Activated naive CD8-positive, alpha-beta T cell (primary cell): Measurements from ENCODE around the gene INVS.

Experiments
- H3K27ac Mint-ChIP-seq: one replicate; pipeline ENCODE4 v1.8.0; 2021; ENCODE audit warnings: mixed read lengths
- H3K27me3 Mint-ChIP-seq: one replicate; pipeline ENCODE4 v1.8.0; 2021; ENCODE audit warnings: mixed read lengths
- H3K36me3 Mint-ChIP-seq: one replicate; pipeline ENCODE4 v1.8.0; 2021; ENCODE audit warnings: mixed read lengths
- H3K4me1 Mint-ChIP-seq: one replicate; pipeline ENCODE4 v1.8.0; 2021; ENCODE audit warnings: low read depth, mixed read lengths
- H3K4me3 Mint-ChIP-seq: one replicate; pipeline ENCODE4 v1.8.0; 2021; ENCODE audit warnings: mild to moderate bottlenecking, mixed read lengths
- H3K9me3 Mint-ChIP-seq: one replicate; pipeline ENCODE4 v1.8.0; 2021; ENCODE audit warnings: low read depth, mixed read lengths

INVS gene

DNA sequence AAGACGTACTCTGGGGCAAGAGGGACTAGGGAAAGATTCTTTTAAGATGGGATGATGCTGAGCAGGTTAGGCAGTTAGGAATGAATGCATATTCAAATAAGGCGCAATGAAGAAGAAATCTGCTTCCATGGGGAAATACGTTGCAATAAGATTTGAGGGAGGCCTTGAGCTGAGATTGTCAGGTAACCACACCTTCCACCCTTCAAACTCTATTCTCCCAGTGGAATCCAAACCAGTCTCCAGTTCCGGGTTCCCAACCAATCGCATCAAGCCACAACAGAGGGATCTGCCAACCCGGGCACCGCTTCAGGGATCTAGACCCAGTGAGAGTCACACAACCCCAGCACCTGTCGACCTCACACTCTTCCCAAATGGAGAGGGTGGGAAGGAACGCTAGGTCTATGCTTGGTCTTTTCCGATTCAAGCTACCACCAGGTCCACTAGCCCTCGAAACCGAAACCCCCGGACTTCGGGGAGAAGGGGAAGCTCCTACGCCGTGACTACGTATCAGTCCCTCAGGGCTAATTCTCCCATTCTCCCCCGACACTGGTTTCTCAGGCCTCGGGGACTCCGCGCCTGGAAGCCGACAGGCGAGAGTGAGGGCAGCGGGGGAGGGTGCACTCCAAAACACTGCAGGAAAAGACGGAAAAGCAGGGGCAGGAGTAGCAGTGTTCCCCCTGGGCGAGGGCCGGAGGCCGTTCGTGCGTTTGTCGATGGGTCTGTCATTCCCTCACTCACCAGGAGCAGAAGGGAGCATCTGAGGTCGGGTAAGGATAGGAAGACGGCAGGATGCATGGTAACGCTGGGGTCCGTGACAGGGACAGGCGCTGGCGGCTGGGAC lies 777 bp upstream of the INVS start:
- H3K27me3 Mint-ChIP-seq: no peaks in the 10 kb centered on the region
- H3K36me3 Mint-ChIP-seq: no peaks in the 10 kb centered on the region
- H3K4me1 Mint-ChIP-seq: peaks cover 44% of the 10 kb centered on the region
- peak overlapping the region; percentile 93 for H3K27ac Mint-ChIP-seq
- peak overlapping the region; percentile 98 for H3K4me3 Mint-ChIP-seq
- no peaks in the 10 kb centered on the region for H3K9me3 Mint-ChIP-seq

DNA sequence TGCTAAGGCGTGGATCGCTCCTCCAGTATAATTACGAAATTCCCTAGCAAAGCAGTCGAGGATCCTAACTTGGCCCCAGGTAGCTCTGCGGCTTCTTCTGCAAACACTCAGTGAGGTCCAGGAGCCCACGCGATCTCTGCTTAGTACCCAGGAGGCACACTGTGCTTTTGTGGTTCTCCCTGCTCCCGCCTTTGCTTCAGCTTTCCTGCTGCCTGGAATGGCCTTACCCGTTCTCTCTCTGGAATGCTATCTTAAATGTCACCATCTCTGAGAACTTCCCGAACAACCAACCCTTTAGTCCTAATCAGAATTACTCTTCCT lies 639 bp downstream of the INVS start:
- H3K4me1 Mint-ChIP-seq: peaks cover 38% of the 10 kb centered on the region
- peak overlapping the region; percentile 98 for H3K4me3 Mint-ChIP-seq
- H3K9me3 Mint-ChIP-seq: no peaks in the 10 kb centered on the region
- no peaks in the 10 kb centered on the region for H3K27me3 Mint-ChIP-seq
- H3K27ac Mint-ChIP-seq: peak overlapping the region; percentile 93
- H3K36me3 Mint-ChIP-seq: peaks cover 4% of the 10 kb centered on the region

DNA sequence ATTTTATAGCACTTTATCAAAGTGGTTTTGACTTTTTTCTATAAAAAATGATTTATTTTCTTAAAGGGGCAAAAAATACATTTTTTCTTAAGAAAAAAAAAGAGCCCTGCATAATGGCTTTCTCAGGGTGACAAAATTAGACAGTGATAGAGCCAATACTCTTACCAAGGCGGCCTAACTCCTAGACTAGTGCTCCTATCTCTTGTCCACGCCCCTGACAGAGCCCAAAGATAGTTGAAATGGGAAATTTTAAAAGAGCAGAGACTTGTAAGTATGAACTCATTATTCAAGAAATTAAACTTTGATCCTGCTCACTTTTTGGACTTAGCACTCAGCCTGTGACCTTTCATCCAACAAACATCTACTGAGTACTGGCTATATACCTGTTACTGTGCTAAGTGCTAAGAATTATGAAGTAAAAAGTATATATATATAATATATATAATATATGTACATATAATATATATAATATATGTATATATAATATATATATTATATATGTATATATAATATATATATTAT lies 1.2 kb downstream of the INVS start:
- Mint-ChIP-seq H3K36me3 (peaks cover 4% of the 10 kb centered on the region), H3K9me3 (no peaks in the 10 kb centered on the region), H3K27ac (peak overlapping the region; percentile 93), H3K27me3 (no peaks in the 10 kb centered on the region), H3K4me1 (peaks cover 36% of the 10 kb centered on the region), H3K4me3 (peak overlapping the region; percentile 98)

DNA sequence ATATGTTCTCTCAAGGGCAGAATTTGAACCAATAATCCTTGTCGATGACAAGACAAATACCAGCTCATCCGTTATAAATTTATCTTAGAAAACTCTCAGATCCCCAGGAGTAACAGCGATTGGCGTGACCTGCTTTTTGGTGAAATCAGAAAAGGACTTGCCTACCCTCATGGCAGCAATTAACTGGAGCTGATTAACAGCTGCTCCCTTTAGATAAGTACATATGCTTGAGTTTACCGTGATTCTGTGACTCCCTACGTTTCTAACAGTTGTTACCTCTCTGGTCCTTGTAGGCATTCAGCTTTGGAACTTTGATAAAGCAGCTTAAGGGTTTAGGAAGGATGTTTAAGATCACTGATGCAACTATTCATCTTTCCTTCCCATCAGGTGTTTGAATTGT lies 2.6 kb downstream of the INVS start:
- Mint-ChIP-seq H3K36me3 (peaks cover 4% of the 10 kb centered on the region), H3K27me3 (no peaks in the 10 kb centered on the region), H3K9me3 (no peaks in the 10 kb centered on the region), H3K4me3 (no peak overlapping the region), H3K4me1 (peaks cover 23% of the 10 kb centered on the region), H3K27ac (no peak overlapping the region)

DNA sequence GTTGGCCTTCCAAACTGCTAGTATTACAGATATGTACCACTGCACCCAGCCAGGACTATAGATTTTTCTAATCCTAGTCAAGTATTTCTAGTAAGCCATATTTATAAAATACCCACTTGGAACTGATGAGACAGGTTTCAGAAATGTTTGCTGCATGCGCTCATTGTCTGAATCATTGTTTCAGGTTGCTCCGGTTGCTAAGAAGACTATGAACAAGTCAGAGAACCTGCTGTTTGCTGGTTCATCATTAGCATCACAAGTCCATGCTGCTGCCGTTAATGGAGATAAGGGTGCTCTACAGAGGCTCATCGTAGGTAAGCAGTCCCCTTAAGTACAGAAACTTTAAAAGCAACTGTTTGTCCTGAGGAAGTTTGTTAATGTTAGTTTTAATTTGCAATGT lies 5.3 kb downstream of the INVS start:
- no peak overlapping the region for H3K4me3 Mint-ChIP-seq
- no peak overlapping the region for H3K27ac Mint-ChIP-seq
- H3K9me3 Mint-ChIP-seq: no peaks in the 10 kb centered on the region
- peaks cover 4% of the 10 kb centered on the region for H3K36me3 Mint-ChIP-seq
- no peaks in the 10 kb centered on the region for H3K27me3 Mint-ChIP-seq
- peaks cover 13% of the 10 kb centered on the region for H3K4me1 Mint-ChIP-seq

DNA sequence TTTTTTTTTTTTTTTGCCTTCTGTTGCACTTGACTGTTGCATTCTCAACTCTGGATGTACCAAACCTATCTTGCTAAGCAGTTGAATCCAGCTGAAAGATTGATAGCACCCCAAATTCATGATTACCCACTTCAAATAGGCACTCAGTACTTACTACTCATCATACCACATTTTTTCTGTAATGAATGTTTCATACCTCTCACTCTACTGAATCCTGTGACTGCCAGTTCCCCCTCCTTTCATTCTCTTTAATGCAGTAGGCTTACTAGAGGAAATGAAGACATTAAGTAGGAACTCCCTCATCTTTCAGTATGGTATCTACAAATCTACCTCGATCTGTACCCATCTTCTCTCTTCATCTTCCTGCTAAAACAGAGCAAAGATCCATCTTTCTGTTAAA lies 6.8 kb downstream of the INVS start:
- Mint-ChIP-seq H3K4me3 (no peak overlapping the region), H3K36me3 (peaks cover 4% of the 10 kb centered on the region), H3K4me1 (peaks cover 4% of the 10 kb centered on the region), H3K9me3 (no peaks in the 10 kb centered on the region), H3K27ac (no peak overlapping the region), H3K27me3 (no peaks in the 10 kb centered on the region)

DNA sequence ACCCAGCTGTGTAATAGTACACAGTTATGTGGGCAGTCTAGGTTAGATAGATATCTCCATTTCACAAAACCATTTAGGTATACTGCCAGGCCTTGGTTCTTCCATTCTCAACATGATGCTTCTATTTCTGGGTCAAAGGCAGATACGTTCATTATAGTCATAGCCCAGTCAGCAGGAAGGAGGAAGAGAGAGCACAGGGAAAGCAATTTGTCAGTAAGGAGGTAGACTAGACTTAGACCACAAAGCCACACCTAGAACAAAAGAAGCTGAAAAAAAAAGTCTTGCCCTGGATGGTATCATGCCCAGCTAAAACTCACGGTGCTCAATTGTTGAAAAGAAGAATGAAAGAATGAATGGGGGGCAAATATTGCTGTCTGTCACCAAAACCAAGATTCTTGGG lies 7.6 kb downstream of the INVS start:
- Mint-ChIP-seq H3K27me3 (no peaks in the 10 kb centered on the region), H3K36me3 (peaks cover 6% of the 10 kb centered on the region), H3K27ac (no peak overlapping the region), H3K4me3 (no peak overlapping the region), H3K9me3 (no peaks in the 10 kb centered on the region), H3K4me1 (peaks cover 6% of the 10 kb centered on the region)

DNA sequence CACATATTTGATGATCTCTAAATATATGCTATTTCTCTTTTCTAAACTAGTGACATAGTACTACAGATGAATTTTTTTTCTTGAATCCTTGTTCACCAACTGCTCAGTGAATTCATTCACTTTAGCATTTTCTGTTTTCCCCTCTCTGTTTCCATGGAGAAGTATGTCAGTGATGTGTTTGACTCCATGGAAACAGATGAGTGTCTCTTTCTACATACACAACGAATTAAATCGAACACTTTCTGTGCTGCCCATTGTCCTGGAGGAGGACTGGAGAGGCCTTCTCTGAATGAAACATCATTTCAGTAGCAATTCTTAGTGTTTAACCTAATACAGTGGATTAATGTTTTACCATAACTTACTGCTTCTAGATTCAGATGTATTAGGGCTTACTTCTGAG lies 9.5 kb downstream of the INVS start:
- peaks cover 13% of the 10 kb centered on the region for H3K4me1 Mint-ChIP-seq
- H3K27ac Mint-ChIP-seq: no peak overlapping the region
- H3K9me3 Mint-ChIP-seq: no peaks in the 10 kb centered on the region
- peaks cover 8% of the 10 kb centered on the region for H3K36me3 Mint-ChIP-seq
- H3K4me3 Mint-ChIP-seq: no peak overlapping the region
- H3K27me3 Mint-ChIP-seq: no peaks in the 10 kb centered on the region

DNA sequence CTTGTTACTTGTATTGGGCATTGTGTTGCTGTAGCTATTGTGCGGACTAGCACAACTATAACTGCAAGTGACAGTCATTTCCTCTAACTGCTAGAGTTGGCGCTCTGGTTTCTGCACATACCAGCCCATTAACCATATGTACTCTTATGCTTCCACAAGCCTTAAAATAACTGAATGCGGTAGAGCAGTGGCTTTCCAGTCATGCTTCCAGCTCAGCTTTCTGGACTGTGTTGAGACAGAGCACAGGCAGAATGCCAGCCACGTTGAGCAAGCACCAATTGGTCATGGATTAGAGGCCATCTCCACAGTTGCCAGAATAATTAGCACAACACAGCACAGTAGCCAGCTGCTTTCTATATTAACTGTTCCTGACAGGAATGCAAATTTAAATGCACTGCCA lies 12.2 kb downstream of the INVS start:
- Mint-ChIP-seq H3K27ac (no peak overlapping the region), H3K4me3 (no peak overlapping the region), H3K36me3 (peaks cover 8% of the 10 kb centered on the region), H3K27me3 (no peaks in the 10 kb centered on the region), H3K9me3 (no peaks in the 10 kb centered on the region), H3K4me1 (peaks cover 16% of the 10 kb centered on the region)

DNA sequence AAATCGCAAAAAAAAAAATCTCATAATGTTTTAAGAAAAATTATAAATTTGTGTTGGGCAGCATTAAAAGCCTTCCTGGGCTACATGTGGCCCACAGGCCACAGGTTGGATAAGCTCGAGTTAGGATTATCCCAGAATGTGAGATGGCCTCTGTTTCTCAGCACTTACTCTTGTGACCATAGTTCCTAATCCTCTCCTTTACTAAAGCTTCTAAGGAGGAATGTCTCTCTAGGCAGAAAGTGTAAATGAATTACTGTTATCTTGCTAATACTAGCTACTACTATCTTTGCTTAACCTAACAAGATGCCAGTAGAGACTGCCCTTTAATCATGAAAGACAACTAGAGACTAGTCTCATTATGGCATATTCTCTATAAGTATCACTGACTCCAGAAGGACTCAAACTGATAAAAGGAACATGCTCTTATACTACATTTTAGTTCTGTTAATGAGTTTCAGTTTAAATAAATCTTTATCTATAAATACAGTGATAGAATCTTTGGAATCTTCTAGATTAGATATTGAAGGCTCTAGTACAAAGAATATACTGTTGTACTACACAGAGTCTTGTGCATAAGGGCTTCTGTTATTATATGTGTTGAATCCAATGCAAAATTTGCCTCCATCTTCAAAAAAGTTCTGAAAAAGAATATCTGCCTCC lies 13.8 kb downstream of the INVS start:
- no peak overlapping the region for H3K4me3 Mint-ChIP-seq
- H3K4me1 Mint-ChIP-seq: peaks cover 16% of the 10 kb centered on the region
- H3K9me3 Mint-ChIP-seq: no peaks in the 10 kb centered on the region
- no peaks in the 10 kb centered on the region for H3K27me3 Mint-ChIP-seq
- no peak overlapping the region for H3K27ac Mint-ChIP-seq
- peaks cover 8% of the 10 kb centered on the region for H3K36me3 Mint-ChIP-seq

DNA sequence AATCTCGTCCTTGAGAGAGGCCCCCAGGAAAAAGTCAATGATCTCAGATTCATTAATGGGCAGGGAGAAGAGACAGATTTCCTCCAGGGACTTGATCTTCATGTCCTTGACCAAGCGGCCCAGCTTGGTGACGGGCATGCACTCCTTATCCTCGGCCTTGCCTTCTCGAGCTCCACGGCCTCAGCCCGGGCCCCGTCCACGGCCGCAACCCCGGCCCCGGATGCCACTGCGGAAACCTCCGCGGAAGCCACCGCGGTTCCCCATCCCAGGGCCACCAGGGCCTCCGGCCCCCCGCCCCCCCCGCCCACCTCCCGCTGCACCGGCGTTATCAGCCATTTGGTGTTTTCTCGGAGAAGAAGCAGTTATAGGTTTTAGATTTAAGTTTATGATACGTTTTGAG lies 18.3 kb downstream of the INVS start:
- Mint-ChIP-seq H3K36me3 (peaks cover 18% of the 10 kb centered on the region), H3K27me3 (no peaks in the 10 kb centered on the region), H3K27ac (no peak overlapping the region), H3K4me3 (no peak overlapping the region), H3K4me1 (peaks cover 27% of the 10 kb centered on the region), H3K9me3 (no peaks in the 10 kb centered on the region)

DNA sequence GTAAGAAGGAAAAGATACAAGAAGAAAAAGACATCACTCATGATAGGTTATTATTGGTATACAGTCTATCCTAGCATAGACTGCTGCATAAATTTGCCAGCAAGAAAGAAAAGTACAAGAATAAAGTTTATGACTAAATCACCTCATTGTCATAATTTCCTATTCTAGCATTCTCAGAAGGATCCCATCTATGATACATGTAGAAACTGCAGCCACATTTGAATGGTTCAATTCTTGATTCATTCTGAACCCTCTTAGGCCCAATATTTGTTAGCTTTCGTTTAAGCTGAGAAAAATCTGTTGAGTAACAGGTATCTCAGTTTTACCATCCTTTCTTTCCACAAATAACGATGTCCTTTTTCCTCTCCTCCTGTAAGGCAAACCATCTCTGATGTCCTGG lies 21.2 kb downstream of the INVS start:
- H3K27me3 Mint-ChIP-seq: no peaks in the 10 kb centered on the region
- no peaks in the 10 kb centered on the region for H3K9me3 Mint-ChIP-seq
- H3K36me3 Mint-ChIP-seq: peaks cover 16% of the 10 kb centered on the region
- no peak overlapping the region for H3K4me3 Mint-ChIP-seq
- peaks cover 17% of the 10 kb centered on the region for H3K4me1 Mint-ChIP-seq
- H3K27ac Mint-ChIP-seq: peak overlapping the region; percentile 37

DNA sequence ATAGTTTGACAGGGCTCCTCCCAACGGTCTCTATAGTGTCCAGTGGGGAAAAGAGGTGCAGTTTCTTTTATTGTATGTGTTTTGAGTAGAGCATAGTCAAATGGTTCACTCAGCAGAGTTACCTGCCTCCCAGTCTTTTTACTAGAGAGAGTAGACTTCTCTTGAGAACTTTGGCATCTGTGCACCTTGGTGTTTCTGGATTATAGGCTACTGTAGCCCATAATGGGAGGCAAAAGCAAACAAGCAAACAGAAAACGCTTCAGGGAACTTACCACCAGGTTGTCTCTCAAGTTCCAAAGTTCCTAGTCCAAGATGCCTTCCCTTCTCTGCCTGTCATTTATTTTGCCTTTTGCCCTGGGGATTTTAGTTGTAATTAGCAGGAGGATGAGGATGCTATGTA lies 26.2 kb downstream of the INVS start:
- no peak overlapping the region for H3K4me3 Mint-ChIP-seq
- H3K27me3 Mint-ChIP-seq: no peaks in the 10 kb centered on the region
- no peak overlapping the region for H3K27ac Mint-ChIP-seq
- peaks cover 11% of the 10 kb centered on the region for H3K4me1 Mint-ChIP-seq
- H3K9me3 Mint-ChIP-seq: no peaks in the 10 kb centered on the region
- H3K36me3 Mint-ChIP-seq: peaks cover 18% of the 10 kb centered on the region

DNA sequence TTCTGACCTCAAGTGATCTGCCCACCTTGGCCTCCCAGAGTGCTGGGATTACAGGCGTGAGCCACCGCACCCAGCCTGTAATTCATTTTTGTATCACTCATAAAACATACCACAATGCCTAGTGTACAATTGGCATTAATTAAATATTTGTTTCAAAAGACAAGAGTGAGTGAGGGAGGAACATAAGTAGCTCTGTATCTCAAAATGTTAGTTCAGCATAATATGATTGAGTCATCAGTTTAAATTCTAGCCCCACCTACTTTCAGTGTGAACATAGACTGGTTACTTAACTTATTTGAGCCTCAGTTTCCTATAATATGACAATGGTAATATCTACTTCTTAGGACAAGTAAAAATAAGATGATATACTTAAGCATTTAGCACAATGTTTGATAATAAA lies 26.9 kb downstream of the INVS start:
- Mint-ChIP-seq H3K4me1 (peaks cover 6% of the 10 kb centered on the region), H3K9me3 (no peaks in the 10 kb centered on the region), H3K4me3 (no peak overlapping the region), H3K27ac (no peak overlapping the region), H3K27me3 (no peaks in the 10 kb centered on the region), H3K36me3 (peaks cover 14% of the 10 kb centered on the region)

DNA sequence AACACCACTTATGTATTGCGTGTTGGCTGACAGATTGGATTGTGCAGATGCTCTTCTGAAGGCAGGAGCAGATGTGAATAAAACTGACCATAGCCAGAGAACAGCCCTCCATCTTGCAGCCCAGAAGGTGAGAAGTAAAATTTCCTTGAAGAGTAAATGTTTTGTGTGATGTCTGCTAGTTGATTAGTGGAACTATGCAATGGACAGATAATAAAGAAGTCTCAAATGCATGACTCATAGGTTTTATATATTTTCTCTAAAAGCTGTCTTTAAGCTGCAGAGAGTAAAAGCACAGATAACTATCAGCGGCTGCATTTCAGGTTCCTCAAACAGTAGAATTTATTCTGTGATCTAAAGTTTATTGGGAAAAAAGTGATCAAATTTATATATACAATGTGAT lies 27.4 kb downstream of the INVS start:
- H3K36me3 Mint-ChIP-seq: peaks cover 13% of the 10 kb centered on the region
- H3K27me3 Mint-ChIP-seq: no peaks in the 10 kb centered on the region
- H3K9me3 Mint-ChIP-seq: no peaks in the 10 kb centered on the region
- no peak overlapping the region for H3K27ac Mint-ChIP-seq
- peaks cover 6% of the 10 kb centered on the region for H3K4me1 Mint-ChIP-seq
- no peak overlapping the region for H3K4me3 Mint-ChIP-seq

DNA sequence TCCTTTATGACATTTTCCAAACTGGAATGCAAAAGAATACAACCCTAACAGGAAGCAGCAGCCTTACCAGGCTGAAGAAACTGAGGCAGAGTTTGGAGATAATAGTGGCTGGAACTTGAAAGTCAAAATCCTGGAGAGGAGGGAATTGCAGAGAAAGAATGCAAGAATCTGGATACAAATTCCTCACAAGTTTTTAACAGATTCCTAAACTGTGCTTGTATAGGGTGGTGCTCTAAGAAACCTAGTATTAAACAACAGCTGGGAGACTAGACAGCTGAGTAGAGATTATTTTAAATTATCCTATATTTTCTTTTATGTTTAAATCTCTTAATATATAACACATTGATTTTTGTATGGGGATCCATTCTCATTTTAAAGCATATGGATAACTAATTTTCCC lies 30.7 kb downstream of the INVS start:
- Mint-ChIP-seq H3K27me3 (no peaks in the 10 kb centered on the region), H3K4me3 (no peak overlapping the region), H3K27ac (no peak overlapping the region), H3K9me3 (no peaks in the 10 kb centered on the region), H3K4me1 (peaks cover 1% of the 10 kb centered on the region), H3K36me3 (peaks cover 28% of the 10 kb centered on the region)
